ENCODE data around the gene EVI5.

DNA sequence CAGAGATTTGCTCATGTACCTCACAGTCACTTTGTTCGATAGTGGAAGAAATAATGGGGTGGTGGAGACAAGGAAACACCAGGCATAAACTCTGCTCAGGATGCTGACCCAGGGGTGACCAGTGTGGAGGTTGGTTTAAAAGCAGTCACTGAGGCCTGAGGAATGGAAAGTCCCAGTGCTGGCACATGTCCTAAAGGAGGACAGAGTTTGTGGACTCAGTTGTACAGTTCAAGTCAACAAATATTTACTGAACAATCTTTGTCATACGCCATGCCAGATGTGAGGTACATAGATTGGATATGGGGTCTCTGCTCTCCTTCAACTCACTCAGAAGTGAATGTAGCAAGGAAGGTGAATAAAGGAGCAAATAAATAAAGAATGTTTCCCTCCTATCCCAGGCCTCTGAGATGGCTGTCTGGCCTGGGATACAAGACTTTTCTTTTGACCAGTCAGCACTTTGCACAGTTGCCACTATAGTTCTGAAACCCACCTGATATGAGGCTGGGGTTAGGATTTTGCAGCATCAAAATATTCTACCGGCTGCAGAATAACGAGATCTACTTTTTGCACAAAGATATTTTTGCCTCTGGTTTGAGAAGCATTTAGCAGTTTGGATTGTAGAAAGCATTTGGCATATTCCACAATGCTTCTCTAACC lies 290.3 kb downstream of the EVI5 start:
- no peak for TF ChIP-seq CTCF (IDR thresholded peaks at IDR 0.05)
- TF ChIP-seq POLR2A (IDR thresholded peaks at IDR 0.05), result no peak
